ENCODE measurements around the gene ZFP14.
"Not testable (repeated sequence)": the region's sequence is repeated elsewhere in the genome, so short reads cannot be mapped to it uniquely, and the experiment has no call there.

ZFP14 gene

DNA sequence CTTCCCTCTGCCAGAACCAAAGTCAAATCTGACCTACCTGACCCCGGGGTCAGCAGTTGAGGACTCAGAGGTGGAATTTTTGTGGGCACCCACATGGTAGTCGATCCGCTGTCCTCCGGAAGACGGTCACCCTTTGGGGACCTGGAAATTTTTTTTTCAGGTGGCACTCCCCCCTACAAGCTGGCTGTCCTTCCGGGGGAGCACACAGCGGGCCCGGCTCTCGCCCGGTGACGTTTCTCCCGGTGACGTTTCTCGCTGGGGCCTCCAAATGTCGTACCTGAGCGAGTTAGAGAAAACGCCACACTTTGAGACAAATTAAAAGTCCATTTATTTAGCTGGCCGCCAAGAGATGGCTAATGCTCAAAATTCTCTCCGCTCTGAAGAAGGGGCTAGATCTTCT is 48.8 kb downstream of the ZFP14 start:
- DNase-seq (ENCODE audit: low read depth), result no peak

DNA sequence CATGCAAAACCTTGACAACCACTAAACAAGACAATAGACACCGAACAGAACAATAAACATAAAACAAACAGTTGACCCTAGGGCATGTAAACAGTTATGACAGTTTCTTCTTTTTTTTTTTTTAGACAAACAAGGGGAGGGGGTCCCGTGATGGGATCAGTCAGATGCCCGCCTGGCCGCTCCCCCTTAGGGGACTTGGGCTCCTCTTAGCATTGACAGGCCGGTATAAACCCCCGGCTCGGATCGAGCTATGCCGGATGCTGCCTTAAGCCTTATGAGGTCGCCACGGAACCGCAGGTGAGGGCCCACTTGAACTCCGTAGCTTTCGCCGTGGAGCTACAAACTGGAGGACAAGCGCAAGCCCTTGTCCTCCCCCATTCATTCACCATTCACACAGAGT is 49.5 kb downstream of the ZFP14 start:
- not testable (repeated sequence) for DNase-seq (ENCODE audit: low read depth)

DNA sequence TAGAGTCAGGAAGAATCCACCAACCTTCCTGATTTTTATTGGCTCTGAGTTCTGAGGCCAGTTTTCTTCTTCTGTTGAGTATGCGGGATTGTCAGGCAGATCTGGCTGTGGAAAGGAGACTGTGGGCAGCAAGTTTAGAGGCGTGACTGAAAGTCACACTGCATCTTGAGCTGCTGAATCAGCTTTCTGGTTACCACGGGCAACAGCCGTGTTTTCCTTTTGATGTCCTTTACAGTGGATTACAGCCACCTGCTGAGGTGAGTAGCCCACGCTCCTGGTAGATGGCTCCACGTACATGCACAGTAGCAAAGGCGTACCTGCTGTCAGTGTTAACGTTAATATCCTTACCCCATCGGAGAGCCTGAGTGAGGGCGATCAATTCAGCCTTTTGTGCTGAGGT is 52.4 kb downstream of the ZFP14 start:
- not testable (repeated sequence) for DNase-seq (ENCODE audit: low read depth)

- not testable (repeated sequence) for DNase-seq (ENCODE audit: low read depth)
Observed at GRCh38 chr19:36315164-36315563, 63.8 kb downstream of the ZFP14 start.

- DNase-seq (ENCODE audit: low read depth), result not testable (repeated sequence)
Observed at GRCh38 chr19:36314053-36314452, 64.9 kb downstream of the ZFP14 start.

DNA sequence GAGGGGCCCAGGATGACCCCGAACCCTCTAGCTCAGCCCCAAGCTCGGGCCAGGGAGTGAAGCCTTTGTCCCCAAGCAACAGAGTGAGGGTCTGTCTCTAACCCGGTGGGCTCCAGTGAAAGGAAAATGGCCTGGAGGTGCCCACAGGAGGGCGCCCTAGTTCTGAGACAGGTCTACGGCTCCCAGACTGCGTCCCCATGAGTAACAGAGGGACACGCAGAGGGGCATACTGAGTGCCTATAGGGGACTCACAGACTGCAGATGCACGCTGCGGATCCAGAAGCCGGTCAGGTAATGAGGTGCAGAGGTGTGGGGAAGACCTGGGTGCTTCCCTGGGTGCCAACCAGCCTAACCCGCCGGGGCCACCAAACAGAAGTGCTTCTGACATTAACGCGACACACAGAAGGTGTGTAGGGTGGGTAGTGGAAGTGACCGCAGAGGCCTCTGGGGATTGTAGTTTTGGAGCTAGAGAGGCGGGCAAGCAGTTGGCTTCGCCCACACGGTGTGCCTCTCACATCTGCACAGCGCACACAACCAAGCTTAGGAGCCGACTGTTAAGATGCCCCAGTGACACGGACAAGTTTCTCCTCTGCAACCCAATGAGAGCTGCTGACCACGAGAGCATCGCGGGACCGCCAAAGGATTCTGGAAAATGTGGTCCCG is 67.8 kb downstream of the ZFP14 start:
- not testable (repeated sequence) for DNase-seq (ENCODE audit: low read depth)

DNA sequence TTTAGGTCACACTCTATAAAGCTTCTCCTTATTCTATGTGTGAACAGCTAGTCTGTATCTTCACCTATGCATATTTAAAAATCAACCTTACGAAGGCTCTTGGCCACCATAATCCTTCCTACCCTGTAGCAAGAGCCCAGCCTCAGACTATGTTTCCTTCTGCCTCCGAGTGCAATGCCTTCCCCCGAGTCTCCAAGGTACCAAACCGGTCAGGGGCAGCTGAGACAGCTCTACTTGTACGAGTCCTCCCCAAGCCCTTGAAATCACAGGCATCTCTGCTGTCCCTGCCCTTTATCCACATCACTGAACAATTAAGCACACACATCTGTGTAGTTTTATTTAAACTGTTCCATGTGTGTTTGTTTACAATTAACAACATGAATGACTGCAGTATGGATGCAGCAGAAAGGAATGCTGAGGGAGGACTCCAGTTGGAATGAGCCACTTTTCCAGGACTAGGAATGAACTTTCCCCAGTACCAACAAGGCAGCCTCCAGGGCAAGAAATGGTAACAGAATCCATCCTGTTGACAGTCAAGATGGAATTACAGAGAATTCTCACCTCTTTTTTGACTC is 68.5 kb downstream of the ZFP14 start:
- not testable (repeated sequence) for DNase-seq (ENCODE audit: low read depth)

- not testable (repeated sequence) for DNase-seq (ENCODE audit: low read depth)
Observed at GRCh38 chr19:36309759-36310158, 69.2 kb downstream of the ZFP14 start.

GRCh38 chr19:36309309-36309708 is 69.7 kb downstream of the ZFP14 start:
- not testable (repeated sequence) for DNase-seq (ENCODE audit: low read depth)

DNA sequence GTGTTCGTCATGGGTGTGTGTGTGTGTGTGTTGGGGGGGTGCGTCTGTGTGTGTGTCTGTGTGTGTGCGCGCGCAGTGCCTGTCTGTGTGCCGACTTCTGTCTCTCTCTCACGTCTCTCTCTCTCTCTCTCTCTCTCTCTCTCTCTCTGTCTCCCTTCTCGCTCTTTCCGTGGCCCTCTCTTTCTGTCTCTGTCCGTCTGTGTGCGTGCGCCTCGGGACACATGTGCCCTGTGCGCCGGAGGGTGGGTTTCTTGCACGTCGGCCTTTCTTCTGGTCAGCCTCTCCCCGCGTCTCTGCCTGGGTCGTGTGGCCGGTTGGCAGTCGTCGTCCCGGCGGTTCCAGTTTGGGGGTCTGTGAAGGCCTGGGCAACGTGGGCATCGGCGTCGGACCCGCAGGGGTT is 86.7 kb downstream of the ZFP14 start:
- not testable (repeated sequence) for DNase-seq (ENCODE audit: low read depth)

Data from stimulated activated CD8-positive, alpha-beta memory T cell treated with anti-CD3 and anti-CD28 coated beads, Interleukin-15, amount 100 ng/mL, for 1 hour (primary cell).